Keratinocyte (primary cell): Measurements from ENCODE around the gene CREBL2.

Source experiments
- EZH2 ChIP-seq: IDR thresholded peaks from one replicate; pipeline ENCODE4 v1.6.1; 2012; ENCODE audit warnings: inconsistent platforms, mild to moderate bottlenecking, low read length, moderate library complexity
- TF ChIP-seq, protein P1 (sequence below), 3 experiments: IDR thresholded peaks in 1 of 3; conservative IDR thresholded peaks in 1 of 3; optimal IDR thresholded peaks in 1 of 3; 2 replicates in 2 of 3; 3 replicates in 1 of 3; pipeline versions ENCODE3 to v1.5.1; 2011; ENCODE audit warnings: low read length in 3 of 3, mild to moderate bottlenecking in 3 of 3, moderate library complexity in 2 of 3, control low read depth in 1 of 3, inconsistent platforms in 1 of 3; ENCODE audit not compliant: insufficient read depth in 2 of 3; ENCODE audit errors: extremely low read depth in 1 of 3

DNA sequence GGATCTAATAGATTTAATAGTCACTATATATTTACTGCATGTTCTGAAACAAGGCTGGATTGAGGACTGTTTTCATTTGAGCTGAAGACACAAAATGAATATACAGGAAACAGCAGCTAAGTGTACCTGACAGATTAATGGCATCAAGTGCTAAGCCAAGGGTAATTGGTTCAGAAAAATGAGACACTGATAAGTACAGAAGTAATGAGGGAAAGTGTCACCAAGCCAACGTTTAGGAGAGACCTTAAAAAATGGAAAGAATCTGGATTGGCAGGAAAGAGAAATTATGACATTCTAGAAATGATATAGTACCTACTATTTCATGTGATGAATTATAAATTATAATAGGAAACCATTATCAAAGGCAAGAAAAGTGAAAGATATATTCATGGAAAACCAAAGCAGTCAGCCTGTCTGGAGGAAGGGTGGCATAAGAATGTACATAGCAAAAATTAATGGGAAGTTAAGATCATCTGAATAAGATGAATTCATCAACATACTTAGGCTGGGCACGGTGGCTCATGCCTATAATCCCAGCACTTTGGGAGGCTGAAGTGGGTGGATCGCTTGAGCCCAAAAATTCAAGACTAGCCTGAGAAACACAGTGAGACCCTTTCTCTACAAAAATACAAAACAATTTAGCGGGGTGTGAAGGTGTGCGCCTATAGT lies 28.0 kb upstream of the CREBL2 start:
- TF ChIP-seq, protein P1, sequence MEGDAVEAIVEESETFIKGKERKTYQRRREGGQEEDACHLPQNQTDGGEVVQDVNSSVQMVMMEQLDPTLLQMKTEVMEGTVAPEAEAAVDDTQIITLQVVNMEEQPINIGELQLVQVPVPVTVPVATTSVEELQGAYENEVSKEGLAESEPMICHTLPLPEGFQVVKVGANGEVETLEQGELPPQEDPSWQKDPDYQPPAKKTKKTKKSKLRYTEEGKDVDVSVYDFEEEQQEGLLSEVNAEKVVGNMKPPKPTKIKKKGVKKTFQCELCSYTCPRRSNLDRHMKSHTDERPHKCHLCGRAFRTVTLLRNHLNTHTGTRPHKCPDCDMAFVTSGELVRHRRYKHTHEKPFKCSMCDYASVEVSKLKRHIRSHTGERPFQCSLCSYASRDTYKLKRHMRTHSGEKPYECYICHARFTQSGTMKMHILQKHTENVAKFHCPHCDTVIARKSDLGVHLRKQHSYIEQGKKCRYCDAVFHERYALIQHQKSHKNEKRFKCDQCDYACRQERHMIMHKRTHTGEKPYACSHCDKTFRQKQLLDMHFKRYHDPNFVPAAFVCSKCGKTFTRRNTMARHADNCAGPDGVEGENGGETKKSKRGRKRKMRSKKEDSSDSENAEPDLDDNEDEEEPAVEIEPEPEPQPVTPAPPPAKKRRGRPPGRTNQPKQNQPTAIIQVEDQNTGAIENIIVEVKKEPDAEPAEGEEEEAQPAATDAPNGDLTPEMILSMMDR (optimal IDR thresholded peaks at IDR 0.05 in 1 of 3, IDR thresholded peaks at IDR 0.05 in 1 of 3, conservative IDR thresholded peaks at IDR 0.05 in 1 of 3; ENCODE audit: extremely low read depth in 1 of 3, insufficient read depth in 2 of 3, low read length in 3 of 3): no peak
- TF ChIP-seq EZH2: no peak
